Renal cortical epithelial cell (primary cell): Measurements from ENCODE around the gene CASQ1. TPM values are rescaled to one million over a fixed set of nuclear protein-coding genes. Genes with fewer than 3 reads are reported as not detected.
A peak's percentile ranks its signal among the peaks of the same experiment; 100 is the strongest.

ENCODE experiments used
- DNase-seq: peaks from one replicate; pipeline ENCODE4 v3.0.0-alpha.2; 2011; ENCODE audit warnings: low read depth
- total RNA-seq: library from RNA; depleted of rRNA; stranded (reverse); fragments of >200 nt; gene quantifications from 2 replicates; pipeline ENCODE4 v1.2.3, GENCODE V29; 2014

CASQ1 gene
- total RNA-seq, 1 donor from 2014 or later: not detected

DNA sequence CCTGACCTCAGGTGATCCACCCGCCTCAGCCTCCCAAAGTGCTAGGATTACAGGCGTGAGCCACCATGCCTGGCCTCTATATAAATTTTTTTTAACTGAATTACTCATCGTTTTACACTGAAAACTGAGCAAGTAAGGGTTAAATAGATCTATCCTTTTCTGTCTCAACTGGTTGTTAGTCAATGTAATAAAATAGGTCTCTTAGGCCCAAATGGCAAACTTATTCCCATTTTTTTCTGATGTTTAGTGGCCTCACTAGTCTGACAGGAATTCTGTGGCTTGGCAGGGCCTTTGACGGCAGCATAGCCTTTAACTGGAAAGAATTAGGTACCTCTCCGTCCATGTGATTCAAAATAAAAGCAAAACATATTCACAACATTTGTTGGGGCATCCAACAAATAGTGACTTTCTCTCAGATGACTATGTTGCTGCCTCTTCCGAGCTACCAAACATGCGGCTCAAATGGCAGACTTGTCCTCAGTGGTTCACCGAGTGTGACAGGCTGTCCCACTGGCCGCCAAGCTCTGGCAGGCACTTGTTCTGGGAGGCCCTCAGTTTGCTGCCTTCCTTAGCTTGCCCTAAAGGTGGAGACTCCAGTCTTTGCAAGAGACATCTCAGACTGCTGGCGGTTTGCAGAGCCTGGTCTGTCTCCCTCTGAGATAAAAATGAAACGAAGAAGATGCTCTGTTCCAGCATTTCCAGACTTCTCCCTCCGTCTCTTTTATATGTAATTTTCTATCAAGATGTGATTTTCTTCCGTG is 21.6 kb upstream of the CASQ1 start:
- no peak for DNase-seq

- no peak for DNase-seq
These were observed 20.6 kb upstream of the CASQ1 start for GRCh38 chr1:160169553-160170399.

- no peak for DNase-seq
These were observed 19.0 kb upstream of the CASQ1 start for GRCh38 chr1:160171354-160171753.

DNA sequence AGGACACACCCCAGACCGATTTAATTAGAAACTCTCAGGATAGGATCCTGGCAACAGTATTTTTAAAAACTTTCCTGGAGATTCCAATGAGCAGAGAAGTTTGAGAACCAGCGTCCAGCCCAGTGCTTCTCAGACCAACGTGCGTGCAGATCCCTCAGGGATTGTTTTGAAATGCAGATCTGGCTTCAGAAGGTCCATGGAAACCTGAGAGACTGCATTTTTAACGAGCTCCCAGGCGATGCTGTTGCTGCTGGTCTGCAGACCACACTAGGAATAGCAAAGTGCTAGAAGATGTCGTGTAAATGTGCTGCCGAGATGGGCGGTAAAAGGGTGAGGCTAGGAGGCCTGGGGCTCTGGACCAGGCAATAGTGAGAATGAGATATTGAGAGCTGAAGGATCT is 18.4 kb upstream of the CASQ1 start:
- no peak for DNase-seq

GRCh38 chr1:160177231-160177630 is 13.1 kb upstream of the CASQ1 start:
- DNase-seq: no peak

GRCh38 chr1:160177667-160178066 is 12.7 kb upstream of the CASQ1 start:
- DNase-seq: no peak

DNA sequence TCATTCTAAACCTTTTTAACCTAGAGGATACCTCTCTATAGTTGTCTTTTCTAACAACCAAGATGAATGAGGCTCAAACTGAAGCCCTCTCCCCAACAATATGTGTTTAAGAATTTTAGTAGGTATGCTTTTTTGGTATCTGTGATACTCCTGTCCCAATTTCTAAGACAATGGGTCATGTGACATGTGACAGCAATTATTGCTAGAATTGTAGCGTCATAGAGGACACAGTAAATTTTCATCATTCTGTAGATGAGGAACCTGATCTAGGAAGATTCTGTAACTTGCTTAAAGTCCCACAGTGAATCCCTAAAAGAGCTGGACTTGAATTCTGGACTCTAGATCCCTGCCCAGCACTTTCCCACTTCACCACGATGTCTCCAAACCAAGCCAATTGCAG is 11.6 kb upstream of the CASQ1 start:
- no peak for DNase-seq

- no peak for DNase-seq
These were observed 11.0 kb upstream of the CASQ1 start for GRCh38 chr1:160179336-160179735.

DNA sequence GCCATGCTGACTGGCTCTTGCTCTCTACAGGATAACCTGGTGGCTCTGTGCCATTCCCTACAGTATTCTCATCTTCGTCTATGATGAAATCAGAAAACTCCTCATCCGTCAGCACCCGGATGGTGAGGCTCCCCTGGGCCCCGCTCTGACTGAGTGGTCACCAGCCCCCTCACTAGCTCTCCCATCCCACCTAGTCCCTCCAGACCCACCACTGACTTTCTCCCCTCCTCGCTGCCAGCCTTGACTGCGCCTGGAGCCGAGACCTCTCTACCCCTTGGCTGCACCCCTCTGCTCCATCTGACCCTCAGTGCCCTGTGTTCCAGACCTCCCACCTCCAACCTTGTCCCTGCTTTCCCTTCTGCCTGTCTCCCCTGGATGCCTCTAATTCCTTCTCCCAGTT is 4.1 kb upstream of the CASQ1 start:
- DNase-seq: no peak

DNA sequence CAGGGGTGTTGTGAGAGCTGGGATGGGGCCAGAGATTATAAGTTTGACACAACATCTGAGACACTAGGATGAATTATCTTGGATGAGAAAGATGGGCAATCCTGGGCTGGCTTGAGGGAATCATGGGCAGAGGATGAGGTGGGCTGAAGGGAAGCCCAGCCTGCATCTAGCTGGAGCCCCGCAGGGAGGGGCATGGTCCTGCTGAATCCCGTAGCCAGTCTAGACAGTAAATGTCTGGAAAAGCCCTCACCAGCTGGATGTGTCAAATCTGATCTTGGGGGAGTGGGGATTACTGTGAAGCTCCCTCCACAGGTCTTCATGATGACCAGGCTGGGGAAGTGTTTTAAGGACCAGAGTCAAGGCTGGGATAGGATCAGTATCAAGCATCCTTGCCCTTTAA is 3.6 kb upstream of the CASQ1 start:
- DNase-seq: no peak

DNA sequence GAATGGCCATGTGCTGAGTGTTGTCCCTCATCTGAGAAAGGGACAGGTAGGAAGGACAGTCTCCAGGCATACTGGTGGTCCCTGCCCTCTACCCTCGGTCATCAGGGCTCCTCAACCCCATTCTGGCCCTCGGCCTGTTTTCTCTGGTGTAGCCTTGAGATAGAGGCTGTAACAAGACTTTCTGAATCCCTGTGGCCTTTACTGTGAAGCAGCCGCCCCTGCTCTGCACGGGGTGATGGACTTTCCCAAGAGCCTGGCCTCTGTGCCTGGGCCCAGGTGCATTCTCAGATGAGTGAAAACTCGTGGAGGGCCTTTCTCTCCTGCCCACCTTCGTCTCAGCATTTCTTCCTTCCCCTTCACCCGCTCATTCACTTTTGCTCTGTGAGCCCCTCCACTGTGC is 3.0 kb upstream of the CASQ1 start:
- DNase-seq: no peak

DNA sequence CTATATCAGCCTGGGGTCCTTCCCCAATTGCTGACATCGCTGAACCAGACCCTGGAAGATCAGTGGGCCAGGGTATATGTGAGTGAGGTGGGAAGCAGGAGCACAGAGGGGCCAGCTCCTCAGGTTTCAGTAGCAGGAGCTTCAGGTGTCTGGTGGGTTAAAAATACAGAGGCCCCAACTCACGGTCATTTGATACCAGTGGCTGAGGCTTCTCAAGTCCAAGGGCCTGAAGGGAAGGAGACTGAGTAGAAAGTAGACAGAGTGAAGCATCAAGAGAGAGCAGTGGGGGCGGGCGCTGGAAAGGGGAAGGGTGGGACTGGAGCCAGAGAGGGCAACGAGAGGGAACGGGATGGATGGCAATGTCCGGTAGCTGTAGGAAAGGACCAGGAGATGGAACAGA is 2.0 kb upstream of the CASQ1 start:
- no peak for DNase-seq

DNA sequence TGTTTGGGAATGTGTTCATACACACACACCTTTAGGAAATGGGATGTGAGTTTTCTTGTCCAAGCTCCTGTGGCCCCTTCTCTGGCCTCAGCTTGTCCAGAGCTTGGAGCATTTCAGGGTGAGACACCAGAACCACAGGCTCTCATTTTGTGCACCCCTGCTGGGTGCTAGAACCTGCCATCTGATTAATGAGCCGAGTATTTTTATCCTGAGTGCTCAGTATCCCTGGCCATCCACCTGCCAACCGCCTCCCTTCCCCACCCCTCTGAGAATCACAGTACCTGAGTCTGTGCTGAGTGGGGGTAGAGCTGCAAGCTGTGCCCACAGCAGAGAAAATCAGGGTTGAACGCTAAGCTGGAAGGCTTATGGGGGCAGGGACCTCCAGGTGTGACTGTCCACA is 1.4 kb downstream of the CASQ1 start:
- DNase-seq: no peak

DNA sequence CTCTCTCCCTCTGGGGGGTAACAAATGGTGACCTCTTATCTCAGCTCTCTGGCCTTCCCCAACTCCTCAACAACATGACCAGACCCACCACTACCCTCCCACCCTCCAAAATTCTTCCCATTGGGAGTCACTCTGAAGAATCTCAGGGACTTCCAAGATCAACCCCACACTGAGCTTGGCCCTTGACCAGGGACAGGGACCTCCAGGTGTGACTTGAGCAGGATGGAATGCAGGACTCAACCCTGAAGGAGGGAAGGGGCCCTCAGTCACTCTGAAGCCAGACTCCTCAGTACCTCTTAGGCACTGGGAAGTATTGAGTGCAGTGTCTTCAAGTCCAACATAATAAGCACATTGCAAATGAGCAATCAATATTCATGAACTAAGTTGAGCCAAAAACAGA is 1.9 kb downstream of the CASQ1 start:
- DNase-seq: no peak

DNA sequence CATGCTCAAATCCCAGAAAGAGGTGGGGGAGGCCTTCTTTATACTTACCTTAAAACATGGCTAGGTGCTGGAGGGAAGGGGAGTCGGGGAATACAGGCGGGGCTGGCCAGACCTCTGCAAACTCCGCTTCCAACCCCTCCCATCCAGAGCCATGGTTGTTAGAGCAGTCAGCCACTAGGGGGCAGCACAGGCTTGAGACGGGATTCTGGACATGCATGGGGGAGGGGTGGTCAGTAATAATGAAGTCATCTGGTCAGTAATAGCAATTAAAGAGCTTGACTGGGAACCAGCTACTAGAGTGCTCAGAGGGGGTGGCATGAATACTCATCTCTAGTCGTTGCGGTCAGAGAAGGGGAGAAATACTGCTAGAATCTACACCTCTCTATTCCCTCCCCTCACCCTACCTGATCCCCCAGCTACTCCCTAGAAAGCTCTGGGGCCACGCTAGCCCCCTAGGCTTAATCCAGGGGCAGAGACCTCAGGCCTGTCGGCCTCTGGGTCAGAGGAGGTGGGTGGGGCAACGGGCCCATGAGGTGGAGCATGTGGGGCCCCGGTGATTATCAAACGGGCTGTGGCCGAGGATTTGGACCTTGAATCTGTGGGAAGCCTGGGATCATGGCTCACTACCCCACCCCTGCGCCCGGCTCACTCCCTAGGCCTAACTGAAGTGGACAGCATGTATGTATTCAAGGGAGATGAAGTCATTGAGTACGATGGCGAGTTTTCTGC is 2.9 kb downstream of the CASQ1 start:
- DNase-seq: peak; percentile 79

DNA sequence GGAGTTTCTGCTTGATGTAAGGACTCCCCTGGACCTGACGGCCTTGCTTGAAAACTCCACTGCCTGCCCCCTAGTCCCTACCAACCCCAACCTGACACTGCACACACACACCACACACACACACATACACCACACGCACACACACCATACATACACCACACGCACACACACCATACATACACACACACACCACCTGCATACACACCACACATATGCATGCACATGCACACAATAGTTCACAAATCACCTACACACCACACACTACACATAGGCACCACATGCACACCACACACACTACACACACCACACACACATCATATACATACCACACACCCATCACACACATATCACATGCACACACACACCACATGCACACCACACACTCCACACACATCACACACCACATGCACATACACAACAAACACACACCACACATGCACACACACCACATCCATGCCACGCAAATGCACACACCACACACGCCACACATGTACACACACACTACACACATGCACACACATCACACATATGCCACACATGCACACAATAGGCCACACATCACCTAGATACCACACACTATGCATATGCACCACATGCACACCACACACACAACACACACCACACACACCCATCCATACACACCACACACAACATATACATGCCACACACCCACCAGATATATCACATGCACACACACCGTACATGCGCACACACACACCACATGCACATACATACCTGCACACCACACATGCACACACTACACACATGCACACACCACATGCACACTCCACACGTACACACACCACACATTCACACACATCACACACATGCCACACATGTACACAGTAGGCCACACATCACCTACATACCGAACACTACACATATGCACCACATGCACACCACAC is 3.7 kb downstream of the CASQ1 start:
- DNase-seq: no peak

- no peak for DNase-seq
These were observed 4.3 kb downstream of the CASQ1 start for GRCh38 chr1:160194737-160195059.

- DNase-seq: no peak
These were observed 5.8 kb downstream of the CASQ1 start for GRCh38 chr1:160196143-160196542.

GRCh38 chr1:160197231-160197630 is 6.9 kb downstream of the CASQ1 start:
- no peak for DNase-seq

- DNase-seq: no peak
These were observed 10.4 kb downstream of the CASQ1 start for GRCh38 chr1:160200786-160201185.

DNA sequence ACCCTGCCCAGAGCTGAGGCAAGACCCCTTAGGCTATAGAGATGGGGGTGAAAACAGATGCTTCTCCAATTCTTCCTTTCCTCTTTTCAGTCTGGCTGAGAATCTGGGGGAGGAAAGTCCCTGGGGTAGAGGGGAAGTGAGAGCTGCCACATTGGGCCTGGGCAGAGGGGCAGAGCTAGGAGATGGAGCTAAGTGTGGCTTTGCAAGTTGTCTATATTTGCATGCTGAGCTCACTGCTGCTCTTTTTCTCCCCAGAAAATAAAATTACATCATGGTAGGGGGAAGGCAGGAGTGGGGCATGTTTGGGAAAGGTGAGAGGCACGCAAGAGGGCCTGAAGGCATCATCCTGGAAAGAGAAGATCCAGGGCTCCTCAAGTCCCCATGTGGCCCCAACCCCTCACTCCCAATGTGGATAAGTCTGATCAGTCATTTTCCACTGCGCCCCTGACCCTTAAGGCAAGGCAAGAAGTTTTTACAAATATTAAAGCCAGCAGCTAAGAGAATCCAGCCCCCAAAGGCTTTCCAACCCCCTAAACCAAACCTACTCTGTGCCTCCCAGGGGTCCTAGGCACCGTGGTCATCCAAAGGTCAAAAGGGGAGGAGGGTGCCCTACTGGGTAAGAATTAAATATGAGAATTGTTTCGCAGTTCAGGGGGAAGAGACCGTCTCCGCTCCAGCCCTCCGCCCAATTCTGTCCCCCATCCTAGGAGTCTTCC is 14.3 kb downstream of the CASQ1 start:
- DNase-seq: no peak
